ENCODE measurements around the gene PRIM1. TPM values are rescaled to one million over a fixed set of nuclear protein-coding genes. Genes with fewer than 3 reads are reported as not detected.

PRIM1 gene
- total and polyA plus RNA-seq, 2 of the 13 experiments (the other 11 are each of a cell fraction or from before 2014, with no cell fraction given) = 30.0 to 47.3 TPM

DNA sequence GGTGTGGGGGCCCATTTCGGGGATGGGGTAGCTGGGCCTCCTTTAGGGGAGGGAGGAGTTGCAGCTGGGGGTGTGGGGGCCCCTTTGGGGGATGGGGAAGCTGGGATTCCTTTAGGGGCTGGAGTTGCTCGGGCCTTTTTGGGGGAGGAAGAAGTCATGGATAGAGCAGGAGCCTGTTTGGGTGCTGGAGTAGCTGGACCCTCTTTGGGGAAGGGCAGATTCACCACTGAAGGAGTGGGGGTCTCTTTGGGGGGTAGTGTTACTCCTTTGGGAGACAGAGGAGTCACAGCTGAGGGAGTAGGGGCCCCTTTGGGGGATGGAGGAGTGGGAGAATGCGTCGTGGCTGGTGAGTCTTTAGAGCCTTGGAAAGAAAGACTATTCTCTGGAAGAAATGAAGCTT lies 33.5 kb downstream of the PRIM1 start (continued):
- TF ChIP-seq ZFP90 (CRISPR knock-in tag; IDR thresholded peaks at IDR 0.05; ENCODE audit: borderline replicate concordance) (no peak), SNAPC5 (CRISPR knock-in tag; IDR thresholded peaks at IDR 0.05; ENCODE audit: borderline replicate concordance) (no peak), PHF21A (CRISPR knock-in tag; IDR thresholded peaks at IDR 0.05) (no peak), TCF7 (IDR thresholded peaks at IDR 0.05; ENCODE audit: low read depth) (no peak), SMAD9 (CRISPR knock-in tag; IDR thresholded peaks at IDR 0.05) (no peak)
- TF ChIP-seq, protein P1, sequence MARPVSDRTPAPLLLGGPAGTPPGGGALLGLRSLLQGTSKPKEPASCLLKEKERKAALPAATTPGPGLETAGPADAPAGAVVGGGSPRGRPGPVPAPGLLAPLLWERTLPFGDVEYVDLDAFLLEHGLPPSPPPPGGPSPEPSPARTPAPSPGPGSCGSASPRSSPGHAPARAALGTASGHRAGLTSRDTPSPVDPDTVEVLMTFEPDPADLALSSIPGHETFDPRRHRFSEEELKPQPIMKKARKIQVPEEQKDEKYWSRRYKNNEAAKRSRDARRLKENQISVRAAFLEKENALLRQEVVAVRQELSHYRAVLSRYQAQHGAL (CRISPR knock-in tag; IDR thresholded peaks at IDR 0.05; ENCODE audit: not compliant biosample characterization) = no peak

- peaks cover 76% of the 10 kb centered on the region for H4K20me1 ChIP-seq (ENCODE audit: insufficient read depth, low read length)
- FAIRE-seq (no peak), ATAC-seq (no peak), DNase-seq (ENCODE audit: low spot score) (no peak)
- TF ChIP-seq RBM22 (optimal IDR thresholded peaks at IDR 0.05; ENCODE audit: low read length) = no peak
- TF ChIP-seq TFAP4 (IDR thresholded peaks at IDR 0.05; ENCODE audit: borderline replicate concordance, low read depth) = no peak
- no peak for TF ChIP-seq SP4 (CRISPR knock-in tag; IDR thresholded peaks at IDR 0.05)
- no peak for TF ChIP-seq ATF1 (CRISPR knock-in tag; IDR thresholded peaks at IDR 0.05)
- TF ChIP-seq DMAP1 (CRISPR knock-in tag; IDR thresholded peaks at IDR 0.05) = no peak
- no peak for TF ChIP-seq POGZ (CRISPR knock-in tag; IDR thresholded peaks at IDR 0.05)
- TF ChIP-seq DZIP1 (CRISPR knock-in tag; IDR thresholded peaks at IDR 0.05) = no peak
- no peak for TF ChIP-seq ZNF350 (CRISPR knock-in tag; IDR thresholded peaks at IDR 0.05; ENCODE audit: borderline replicate concordance, low read depth)
- no peak for TF ChIP-seq ZNF12 (CRISPR knock-in tag; IDR thresholded peaks at IDR 0.05)
- BruUV-seq (replicated peaks) = no TSS peak
- H3K27me3 ChIP-seq (ENCODE audit: control insufficient read depth in 1 of 2, insufficient read depth in 2 of 2, low read length in 2 of 2) = no peaks in the 10 kb centered on the region
- in situ Hi-C loops (cut with HindIII; ENCODE audit: extremely low pct_ligation_motif_present, low pct_unique_long_range_greater_than_20kb) = no loop called here
- ChIA-PET CTCF (ENCODE audit: low intra/inter-chr PET ratio, low total read pairs) (no interaction called here), POLR2A (interaction anchor here (0.9 to 1.9 kb wide), 4 partner anchors 9 to 81 kb away, joined by 3 to 5 read pairs (median 4); partner anchors contain the start of gene PTGES3)
- H3K79me2 ChIP-seq (ENCODE audit: insufficient read depth, low read length) = peaks cover 68% of the 10 kb centered on the region
- 100% methylated on average over 1 of the region's 1 CpG for WGBS (ENCODE audit: low lambda C conversion rate)
- peaks cover 40 to 77% of the 10 kb centered on the region in 2 experiments for H3K36me3 ChIP-seq (replicated peaks in 1 of 2; ENCODE audit: control insufficient read depth in 1 of 2, insufficient read depth in 2 of 2, low read length in 2 of 2)
- H3K4me3 ChIP-seq (replicated peaks in 1 of 3; ENCODE audit: insufficient read depth in 1 of 3, low read depth in 2 of 3, low read length in 3 of 3) = no peak overlapping the region
- H3K4me2 ChIP-seq (ENCODE audit: low read depth, low read length) = no peak overlapping the region
- H3K27ac ChIP-seq (ENCODE audit: extremely low read length, insufficient read depth, low read length) = no peak overlapping the region
- H3K4me1 ChIP-seq (ENCODE audit: insufficient read depth, low read length) = peaks cover 52% of the 10 kb centered on the region
- no peak overlapping the region for H3K9ac ChIP-seq (ENCODE audit: insufficient read depth, low read depth, low read length)
- intact Hi-C loops (cut with micrococcal nuclease; ENCODE audit: unreplicated experiment) = no loop called here
- H2AFZ ChIP-seq (ENCODE audit: low read length) = no peak overlapping the region
- no peaks in the 10 kb centered on the region for H3K9me3 ChIP-seq (ENCODE audit: low read length)
These were observed 34.0 kb downstream of the PRIM1 start for GRCh38 chr12:56718149-56718548.
